Vagina (tissue), 2 donors: Measurements from ENCODE around the gene FRMD1.

Experiments used
- CTCF ChIP-seq, 3 experiments: fragments of 450-650 bp in 2 of 3; fragments of 200-600 bp in 1 of 3; sonication (generic) in 1 of 3; IDR thresholded peaks; one replicate each; pipeline ENCODE4 v1.5.1; 2017 to 2019; ENCODE audit warnings: antibody characterized with exemption in 3 of 3, mild to moderate bottlenecking in 2 of 3, moderate library complexity in 2 of 3
- POLR2A ChIP-seq, 2 donors: fragments of 450-650 bp; IDR thresholded peaks; one replicate each; pipeline ENCODE4 v1.6.1; 2017; ENCODE audit warnings: antibody characterized with exemption in 2 of 2, mild to moderate bottlenecking in 2 of 2, moderate library complexity in 2 of 2

- TF ChIP-seq CTCF (IDR thresholded peaks at IDR 0.05) (no peak), POLR2A (IDR thresholded peaks at IDR 0.05) (no peak)
These were observed 67.7 kb downstream of the FRMD1 start for GRCh38 chr6:168011291-168011690.
